ACC112 (cell line): ENCODE data around the gene PSMF1.
"Not testable (repeated sequence)": the region's sequence is repeated elsewhere in the genome, so short reads cannot be mapped to it uniquely, and the experiment has no call there.

Experiments
- H2AFZ ChIP-seq: fragments of 200-600 bp; sonication (generic); one replicate; pipeline ENCODE4 v1.6.0; 2017; ENCODE audit warnings: antibody characterized with exemption, low read length; ENCODE audit not compliant: unreplicated experiment
- H3K27ac ChIP-seq: fragments of 200-600 bp; sonication (generic); 2 replicates; pipeline ENCODE4 v1.5.1; 2014; ENCODE audit warnings: low read depth, mild to moderate bottlenecking, antibody characterized with exemption, low read length, moderate library complexity
- H3K27me3 ChIP-seq: fragments of 200-600 bp; sonication (generic); 2 replicates; pipeline ENCODE4 v1.6.1; 2014; ENCODE audit warnings: mild to moderate bottlenecking, antibody characterized with exemption, low read length, moderate library complexity, mixed read lengths; ENCODE audit not compliant: insufficient read depth
- H3K36me3 ChIP-seq: fragments of 200-600 bp; sonication (generic); 2 replicates; pipeline ENCODE4 v1.6.1; 2016; ENCODE audit warnings: mild to moderate bottlenecking, antibody characterized with exemption, low read length, moderate library complexity, mixed read lengths; ENCODE audit not compliant: insufficient read depth
- H3K4me1 ChIP-seq: fragments of 200-600 bp; sonication (generic); one replicate; pipeline ENCODE4 v1.6.1; 2016; ENCODE audit warnings: low read length, mixed read lengths; ENCODE audit not compliant: insufficient read depth, unreplicated experiment, control insufficient read depth
- H3K4me3 ChIP-seq: fragments of 200-600 bp; sonication (generic); 2 replicates; pipeline ENCODE4 v1.5.1; 2014; ENCODE audit warnings: mild to moderate bottlenecking, low read depth, low read length
- H3K79me2 ChIP-seq: fragments of 200-600 bp; sonication (generic); one replicate; pipeline ENCODE4 v1.6.0; 2016; ENCODE audit warnings: low read length; ENCODE audit not compliant: control insufficient read depth, unreplicated experiment, insufficient read depth

PSMF1 gene

DNA sequence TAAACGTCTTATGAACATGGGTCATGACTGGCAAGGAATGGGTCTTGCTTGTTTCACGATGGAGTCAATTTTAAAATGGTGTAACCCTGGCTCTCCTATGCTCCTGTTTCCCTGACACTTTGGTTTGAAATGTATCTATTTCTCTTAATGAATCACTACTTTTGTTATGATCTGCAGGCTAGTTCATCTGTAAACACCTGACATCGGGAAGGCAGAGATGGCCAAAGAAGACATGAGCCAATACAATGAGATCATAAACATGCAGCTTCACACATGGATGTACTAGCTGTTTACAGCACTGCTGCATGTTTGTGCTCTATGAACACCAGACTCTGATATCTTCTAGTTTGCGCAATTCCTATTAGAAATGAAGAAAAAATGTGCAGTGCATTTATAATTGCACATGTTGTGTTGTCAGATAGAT, 96.4 kb downstream of the PSMF1 start:
- H3K27ac ChIP-seq, result no peak overlapping the region
- H2AFZ ChIP-seq, result no peak overlapping the region
- no peak overlapping the region for H3K4me3 ChIP-seq
- no peaks in the 10 kb centered on the region for H3K79me2 ChIP-seq
- no peaks in the 10 kb centered on the region for H3K36me3 ChIP-seq
- H3K27me3 ChIP-seq, result peaks cover 18% of the 10 kb centered on the region; the same call in 1 of the 2 replicates
- H3K4me1 ChIP-seq, result peaks cover 6% of the 10 kb centered on the region

- H3K27me3 ChIP-seq, result peaks cover 18% of the 10 kb centered on the region; the same call in 1 of the 2 replicates
- no peak overlapping the region for H3K27ac ChIP-seq
- H2AFZ ChIP-seq, result no peak overlapping the region
- H3K36me3 ChIP-seq, result no peaks in the 10 kb centered on the region
- H3K79me2 ChIP-seq, result no peaks in the 10 kb centered on the region
- H3K4me3 ChIP-seq, result no peak overlapping the region
- H3K4me1 ChIP-seq, result peaks cover 6% of the 10 kb centered on the region
These were observed 97.2 kb downstream of the PSMF1 start for GRCh38 chr20:1215386-1216170.

DNA sequence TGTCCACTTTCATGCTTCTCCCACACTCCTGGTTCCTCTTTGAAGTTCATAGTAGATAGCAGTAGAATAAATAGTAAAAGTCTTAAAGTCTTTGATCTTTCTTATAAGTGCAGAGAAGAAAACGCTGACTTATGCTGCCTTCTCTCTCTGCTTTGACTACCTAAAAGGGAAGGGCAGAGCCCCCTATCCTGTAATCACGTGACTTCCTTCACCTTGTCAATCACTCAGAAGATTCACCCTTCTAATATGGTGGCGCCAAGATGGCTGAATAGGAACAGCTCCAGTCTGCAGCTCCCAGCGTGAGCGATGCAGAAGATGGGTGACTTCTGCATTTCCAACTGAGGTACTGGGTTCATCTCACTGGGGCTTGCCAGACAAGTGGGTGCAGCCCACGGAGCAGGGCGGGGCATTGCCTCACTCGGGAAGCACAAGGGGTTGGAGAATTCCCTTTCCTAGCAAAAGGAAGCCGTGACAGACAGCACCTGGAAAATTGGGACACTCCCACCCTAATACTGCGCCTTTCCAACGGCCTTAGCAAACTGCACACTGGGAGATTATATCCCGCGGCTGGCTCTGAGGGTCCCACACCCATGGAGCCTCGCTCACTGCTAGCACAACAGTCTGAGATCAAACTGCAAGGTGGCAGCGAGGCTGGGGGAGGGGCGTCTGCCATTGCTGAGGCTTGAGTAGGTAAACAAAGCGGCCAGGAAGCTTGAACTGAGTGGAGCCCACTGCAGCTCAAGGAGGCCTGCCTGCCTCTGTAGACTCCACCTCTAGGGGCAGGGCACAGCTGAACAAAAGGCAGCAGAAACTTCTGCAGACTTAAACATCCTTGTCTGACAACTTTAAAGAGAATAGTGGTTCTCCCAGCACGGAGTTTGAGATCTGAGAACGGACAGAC, 98.4 kb downstream of the PSMF1 start:
- H3K27me3 ChIP-seq, result peaks cover 18% of the 10 kb centered on the region; the same call in 1 of the 2 replicates
- not testable (repeated sequence) for H3K36me3 ChIP-seq, H2AFZ ChIP-seq, H3K27ac ChIP-seq, H3K4me3 ChIP-seq, H3K4me1 ChIP-seq, H3K79me2 ChIP-seq
